ENCODE results near the gene BCAP31. TPM values are rescaled to one million over a fixed set of nuclear protein-coding genes. Genes with fewer than 3 reads are reported as not detected.

Gene BCAP31
- total RNA-seq, 2 donors from 2014 or later, result 217 to 295 TPM

GRCh38 chrX:153659268-153659667 lies 64.9 kb downstream of the BCAP31 start:
- TF ChIP-seq CTCF (IDR thresholded peaks at IDR 0.05), result no peak
- Histone ChIP-seq H3K27ac (no peak overlapping the region), H3K4me3 (no peak overlapping the region), H3K9me3 (no peaks in the 10 kb centered on the region), H3K4me1 (no peaks in the 10 kb centered on the region), H3K27me3 (peaks cover 17% of the 10 kb centered on the region), H3K9ac (ENCODE audit: low read depth in 2 of 2, low read length in 2 of 2) (no peak overlapping the region), H3K36me3 (no peaks in the 10 kb centered on the region)
- intact Hi-C loops (cut with DNase I), result no loop called here
- no peak for DNase-seq

- intact Hi-C loops (cut with DNase I), result no loop called here
- H3K4me3 ChIP-seq, result no peak overlapping the region
- H3K27me3 ChIP-seq, result peaks cover 17% of the 10 kb centered on the region
- no peaks in the 10 kb centered on the region for H3K9me3 ChIP-seq
- H3K36me3 ChIP-seq, result no peaks in the 10 kb centered on the region
- no peaks in the 10 kb centered on the region for H3K4me1 ChIP-seq
- H3K27ac ChIP-seq, result no peak overlapping the region
- H3K9ac ChIP-seq (ENCODE audit: low read depth in 2 of 2, low read length in 2 of 2), result no peak overlapping the region
- no peak for TF ChIP-seq CTCF (IDR thresholded peaks at IDR 0.05)
- no peak for DNase-seq
Observed at GRCh38 chrX:153657161-153657560, 67.0 kb downstream of the BCAP31 start.

- DNase-seq, result no peak
- intact Hi-C loops (cut with DNase I), result no loop called here
- no peak overlapping the region for H3K27ac ChIP-seq
- no peaks in the 10 kb centered on the region for H3K9me3 ChIP-seq
- no peak for TF ChIP-seq CTCF (IDR thresholded peaks at IDR 0.05)
- H3K27me3 ChIP-seq, result no peaks in the 10 kb centered on the region
- H3K36me3 ChIP-seq, result no peaks in the 10 kb centered on the region
- H3K9ac ChIP-seq (ENCODE audit: low read depth in 2 of 2, low read length in 2 of 2), result no peak overlapping the region
- H3K4me3 ChIP-seq, result no peak overlapping the region
- H3K4me1 ChIP-seq, result no peaks in the 10 kb centered on the region
Observed at GRCh38 chrX:153653556-153653955, 70.6 kb downstream of the BCAP31 start.

GRCh38 chrX:153651540-153652079 lies 72.6 kb downstream of the BCAP31 start:
- peaks cover 14% of the 10 kb centered on the region for H3K27me3 ChIP-seq

GRCh38 chrX:153650959-153651358 lies 73.2 kb downstream of the BCAP31 start:
- peaks cover 17% of the 10 kb centered on the region for H3K27me3 ChIP-seq
- no peak overlapping the region for H3K4me3 ChIP-seq
- intact Hi-C loops (cut with DNase I), result no loop called here
- no peak for TF ChIP-seq CTCF (IDR thresholded peaks at IDR 0.05)
- H3K9ac ChIP-seq (ENCODE audit: low read depth in 2 of 2, low read length in 2 of 2), result no peak overlapping the region
- H3K4me1 ChIP-seq, result no peaks in the 10 kb centered on the region
- H3K9me3 ChIP-seq, result no peaks in the 10 kb centered on the region
- H3K27ac ChIP-seq, result no peak overlapping the region
- DNase-seq, result no peak
- no peaks in the 10 kb centered on the region for H3K36me3 ChIP-seq

More at GRCh38 chrX:153651540-153652079, 72.6 kb downstream of the BCAP31 start:
- Histone ChIP-seq H3K9me3 (no peaks in the 10 kb centered on the region), H3K4me1 (no peaks in the 10 kb centered on the region), H3K4me3 (no peak overlapping the region), H3K27ac (no peak overlapping the region), H3K9ac (ENCODE audit: low read depth in 2 of 2, low read length in 2 of 2) (no peak overlapping the region), H3K36me3 (no peaks in the 10 kb centered on the region)
- TF ChIP-seq CTCF (IDR thresholded peaks at IDR 0.05), result no peak
- intact Hi-C loops (cut with DNase I), result no loop called here
- no peak for DNase-seq

Other genes with a start within 250 kb of the BCAP31 start
- gene BGN, start 229.4 kb downstream of the BCAP31 start, total RNA-seq, result 10 to 100 TPM in 1 of 2 donors, 1 to 10 TPM in 1; 6.0 to 11.4 TPM
- under 1 TPM in 1 of 2 donors, not detected in 1; 0.24 TPM for gene ATP2B3, start 206.7 kb downstream of the BCAP31 start, total RNA-seq
- gene CCNQ, start 125.2 kb downstream of the BCAP31 start, total RNA-seq, result 10 to 100 TPM; 16.3 to 24.0 TPM
- under 1 TPM in 1 of 2 donors, not detected in 1; 0.49 TPM for gene DUSP9, start 77.2 kb downstream of the BCAP31 start, total RNA-seq
- gene PNCK, start 50.6 kb downstream of the BCAP31 start, total RNA-seq, result 10 to 100 TPM in 1 of 2 donors, 1 to 10 TPM in 1; 1.9 to 11.1 TPM
- gene SLC6A8, start 36.5 kb downstream of the BCAP31 start, total RNA-seq, result 100 to 1,000 TPM; 197 to 435 TPM
- gene ABCD1, start 469 bp upstream of the BCAP31 start, total RNA-seq, result 10 to 100 TPM; 12.7 to 16.8 TPM
- gene PLXNB3, start 39.9 kb upstream of the BCAP31 start, total RNA-seq, result 1 to 10 TPM in 1 of 2 donors, under 1 TPM in 1; 0.57 to 3.7 TPM
- 1 to 10 TPM in 1 of 2 donors, under 1 TPM in 1; 0.64 to 2.3 TPM for gene SRPK3, start 56.7 kb upstream of the BCAP31 start, total RNA-seq
- gene IDH3G, start 70.0 kb upstream of the BCAP31 start, total RNA-seq, result 10 to 100 TPM; 80.6 to 92.6 TPM
- gene SSR4, start 70.3 kb upstream of the BCAP31 start, total RNA-seq, result 100 to 1,000 TPM; 253 to 377 TPM
- 1 to 10 TPM; 1.5 to 3.2 TPM for gene PDZD4, start 106.2 kb upstream of the BCAP31 start, total RNA-seq
- 1 to 10 TPM; 4.3 to 8.8 TPM for gene L1CAM, start 161.8 kb upstream of the BCAP31 start, total RNA-seq
- gene AVPR2, start 180.3 kb upstream of the BCAP31 start, total RNA-seq, result under 1 TPM in 1 of 2 donors, not detected in 1; 0.24 TPM
- 10 to 100 TPM; 19.9 to 30.0 TPM for gene ARHGAP4, start 201.9 kb upstream of the BCAP31 start, total RNA-seq
- 100 to 1,000 TPM in 1 of 2 donors, 10 to 100 TPM in 1; 55.9 to 115 TPM for gene NAA10, start 210.7 kb upstream of the BCAP31 start, total RNA-seq
- 1 to 10 TPM; 3.3 to 5.0 TPM for gene RENBP, start 220.3 kb upstream of the BCAP31 start, total RNA-seq
- 10 to 100 TPM; 36.6 to 80.5 TPM for gene HCFC1, start 247.4 kb upstream of the BCAP31 start, total RNA-seq
- gene TMEM187, start 248.4 kb upstream of the BCAP31 start, total RNA-seq, result 10 to 100 TPM in 1 of 2 donors, 1 to 10 TPM in 1; 8.7 to 19.2 TPM

Data from colonic mucosa (tissue), 4 donors.